ENCODE measurements around the gene SH3PXD2B.
A peak's percentile ranks its signal among the peaks of the same experiment; 100 is the strongest.

SH3PXD2B gene

DNA sequence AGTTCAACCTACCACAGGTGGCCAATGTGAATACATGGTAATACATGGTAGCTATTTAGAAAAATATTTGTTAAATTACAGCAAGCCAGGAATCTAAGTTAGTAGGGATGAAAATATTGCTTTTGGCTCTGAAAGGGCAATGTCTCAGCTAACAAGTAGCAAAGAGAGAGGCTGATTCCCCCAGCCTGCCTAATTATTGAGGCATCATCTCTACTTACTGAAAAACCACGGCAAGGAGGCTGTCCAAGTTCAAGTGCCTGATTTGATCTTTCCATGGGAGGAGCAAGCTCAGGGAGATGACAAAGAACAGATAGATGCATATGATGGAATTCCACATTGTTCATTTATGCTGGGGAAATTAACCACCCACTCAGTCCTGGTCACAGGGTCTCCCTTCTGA, 142.0 kb downstream of the SH3PXD2B start:
- no peaks in the 10 kb centered on the region for H3K27me3 ChIP-seq (ENCODE audit: insufficient read depth, low read length, poor library complexity)
- no peak overlapping the region for H4K8ac ChIP-seq (ENCODE audit: low read depth, low read length)
- no peaks in the 10 kb centered on the region for H3K79me1 ChIP-seq (ENCODE audit: low read length)
- H2BK15ac ChIP-seq (replicated peaks; ENCODE audit: low read depth), result no peak overlapping the region
- no peak overlapping the region for H3K56ac ChIP-seq (ENCODE audit: low read length)
- H3K4me1 ChIP-seq (ENCODE audit: control insufficient read depth, low read depth, low read length), result no peaks in the 10 kb centered on the region
- no peak overlapping the region for H2BK120ac ChIP-seq (ENCODE audit: low read depth, low read length)
- H2BK5ac ChIP-seq (ENCODE audit: low read length), result no peak overlapping the region
- no peak overlapping the region for H3K9ac ChIP-seq (ENCODE audit: low read length)
- no peak overlapping the region for H3K4me2 ChIP-seq (ENCODE audit: low read length)
- no peak overlapping the region for H3K18ac ChIP-seq (ENCODE audit: low read length)
- H3K27ac ChIP-seq (ENCODE audit: low read depth, low read length), result no peak overlapping the region
- no peak overlapping the region for H3K4ac ChIP-seq (ENCODE audit: low read depth, low read length)
- WGBS (ENCODE audit: extremely low coverage, insufficient coverage, low lambda C conversion rate), result no CpG with 5 or more reads among the region's 1 CpG
- H2AK5ac ChIP-seq (ENCODE audit: low read length), result no peak overlapping the region
- no peak for DNase-seq
- H3K36me3 ChIP-seq (ENCODE audit: control insufficient read depth, insufficient read depth, low read length), result no peaks in the 10 kb centered on the region
- H3K4me3 ChIP-seq (ENCODE audit: low read length), result no peak overlapping the region
- H3K23ac ChIP-seq (ENCODE audit: low read length), result no peak overlapping the region
- no peaks in the 10 kb centered on the region for H3K79me2 ChIP-seq (ENCODE audit: control insufficient read depth, insufficient read depth, low read length)
- no peak overlapping the region for H4K5ac ChIP-seq (ENCODE audit: low read length)

DNA sequence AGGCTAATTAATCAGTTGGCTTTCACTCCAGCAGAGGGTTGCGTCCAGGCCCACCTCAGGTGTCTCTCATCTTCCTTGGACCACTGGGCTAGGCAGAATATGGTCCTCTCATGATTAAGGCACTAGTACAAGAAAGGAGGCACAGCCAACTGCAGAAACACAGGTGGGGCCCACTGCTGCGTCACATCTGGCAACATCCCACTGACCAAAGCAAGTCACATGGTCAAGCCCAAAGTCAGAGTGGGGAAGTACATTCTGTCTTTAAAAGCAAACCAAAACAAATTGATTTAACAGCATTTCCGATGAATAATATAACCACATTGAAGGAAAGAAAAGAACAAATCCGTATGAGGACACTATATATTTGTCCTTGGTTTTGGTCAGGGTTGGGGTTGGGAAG, 142.7 kb downstream of the SH3PXD2B start:
- Histone ChIP-seq H4K8ac (ENCODE audit: low read depth, low read length) (no peak overlapping the region), H3K18ac (ENCODE audit: low read length) (no peak overlapping the region), H3K4ac (ENCODE audit: low read depth, low read length) (no peak overlapping the region), H3K4me2 (ENCODE audit: low read length) (no peak overlapping the region), H3K79me2 (ENCODE audit: control insufficient read depth, insufficient read depth, low read length) (no peaks in the 10 kb centered on the region), H3K23ac (ENCODE audit: low read length) (no peak overlapping the region), H3K56ac (ENCODE audit: low read length) (peak overlapping the region; percentile 7), H3K4me1 (ENCODE audit: control insufficient read depth, low read depth, low read length) (no peaks in the 10 kb centered on the region), H3K79me1 (ENCODE audit: low read length) (no peaks in the 10 kb centered on the region), H2AK5ac (ENCODE audit: low read length) (no peak overlapping the region), H3K4me3 (ENCODE audit: low read length) (no peak overlapping the region), H3K27ac (ENCODE audit: low read depth, low read length) (no peak overlapping the region), H3K27me3 (ENCODE audit: insufficient read depth, low read length, poor library complexity) (no peaks in the 10 kb centered on the region), H4K5ac (ENCODE audit: low read length) (no peak overlapping the region), H3K36me3 (ENCODE audit: control insufficient read depth, insufficient read depth, low read length) (no peaks in the 10 kb centered on the region), H2BK5ac (ENCODE audit: low read length) (no peak overlapping the region), H2BK120ac (ENCODE audit: low read depth, low read length) (no peak overlapping the region), H2BK15ac (replicated peaks; ENCODE audit: low read depth) (no peak overlapping the region), H3K9ac (ENCODE audit: low read length) (no peak overlapping the region)
- WGBS (ENCODE audit: extremely low coverage, insufficient coverage, low lambda C conversion rate), result no CpG with 5 or more reads among the region's 4 CpGs
- no peak for DNase-seq

DNA sequence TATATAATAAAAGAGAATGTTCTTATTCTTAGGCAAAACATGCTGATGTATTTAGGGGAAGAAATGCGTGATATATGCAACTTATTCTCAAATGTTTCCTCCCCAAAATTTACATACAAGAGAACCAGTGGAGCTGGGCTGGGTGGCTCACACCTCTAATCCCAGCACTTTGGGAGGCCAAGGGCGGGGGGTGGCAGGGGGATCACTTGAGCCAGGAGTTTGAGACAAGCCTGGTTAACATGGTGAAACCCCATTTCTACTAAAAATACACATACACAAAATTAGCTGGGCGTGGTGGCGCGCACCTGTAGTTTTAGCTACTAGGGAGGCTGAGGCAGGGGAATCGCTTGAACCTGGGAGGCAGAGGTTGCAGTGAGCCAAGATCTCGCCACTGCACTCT, 143.3 kb downstream of the SH3PXD2B start:
- no peak for DNase-seq
- WGBS (ENCODE audit: extremely low coverage, insufficient coverage, low lambda C conversion rate), result no CpG with 5 or more reads among the region's 7 CpGs

DNA sequence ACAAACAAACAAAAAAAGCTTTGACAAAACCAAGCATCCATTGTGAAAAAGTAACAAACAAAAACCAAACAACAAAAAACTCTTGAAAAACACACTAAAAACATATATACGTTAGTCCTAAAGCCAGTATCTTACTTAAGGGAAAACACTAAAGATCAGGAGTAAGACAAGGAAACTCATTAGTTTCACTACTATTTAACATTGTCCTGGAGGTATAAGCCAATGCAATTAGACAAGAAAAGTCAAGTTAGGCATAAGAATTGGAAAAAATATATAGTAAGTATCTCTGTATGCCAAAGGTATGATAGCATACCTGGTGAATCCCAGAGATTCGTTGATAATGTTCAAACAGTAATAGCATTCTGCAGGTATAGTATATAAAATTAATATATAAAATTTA, 148.9 kb downstream of the SH3PXD2B start:
- no peak overlapping the region for H2BK120ac ChIP-seq (ENCODE audit: low read depth, low read length)
- no peak overlapping the region for H3K4me2 ChIP-seq (ENCODE audit: low read length)
- no peak overlapping the region for H2BK5ac ChIP-seq (ENCODE audit: low read length)
- no peak overlapping the region for H3K4ac ChIP-seq (ENCODE audit: low read depth, low read length)
- H3K23ac ChIP-seq (ENCODE audit: low read length), result no peak overlapping the region
- no peak overlapping the region for H3K9ac ChIP-seq (ENCODE audit: low read length)
- no peaks in the 10 kb centered on the region for H3K4me1 ChIP-seq (ENCODE audit: control insufficient read depth, low read depth, low read length)
- no peaks in the 10 kb centered on the region for H3K79me2 ChIP-seq (ENCODE audit: control insufficient read depth, insufficient read depth, low read length)
- H3K56ac ChIP-seq (ENCODE audit: low read length), result no peak overlapping the region
- no peaks in the 10 kb centered on the region for H3K27me3 ChIP-seq (ENCODE audit: insufficient read depth, low read length, poor library complexity)
- no peak overlapping the region for H3K4me3 ChIP-seq (ENCODE audit: low read length)
- no peak overlapping the region for H2BK15ac ChIP-seq (replicated peaks; ENCODE audit: low read depth)
- no peak overlapping the region for H2AK5ac ChIP-seq (ENCODE audit: low read length)
- no peak overlapping the region for H3K18ac ChIP-seq (ENCODE audit: low read length)
- H3K27ac ChIP-seq (ENCODE audit: low read depth, low read length), result no peak overlapping the region
- H4K5ac ChIP-seq (ENCODE audit: low read length), result no peak overlapping the region
- no CpG with 5 or more reads among the region's 2 CpGs for WGBS (ENCODE audit: extremely low coverage, insufficient coverage, low lambda C conversion rate)
- no peaks in the 10 kb centered on the region for H3K36me3 ChIP-seq (ENCODE audit: control insufficient read depth, insufficient read depth, low read length)
- no peak for DNase-seq
- H4K8ac ChIP-seq (ENCODE audit: low read depth, low read length), result no peak overlapping the region
- no peaks in the 10 kb centered on the region for H3K79me1 ChIP-seq (ENCODE audit: low read length)

More for the DNA sequence above, 143.3 kb downstream of the SH3PXD2B start:
- Histone ChIP-seq H3K56ac (ENCODE audit: low read length) (no peak overlapping the region), H3K4ac (ENCODE audit: low read depth, low read length) (no peak overlapping the region), H4K5ac (ENCODE audit: low read length) (no peak overlapping the region), H3K4me2 (ENCODE audit: low read length) (no peak overlapping the region), H2AK5ac (ENCODE audit: low read length) (no peak overlapping the region), H3K9ac (ENCODE audit: low read length) (no peak overlapping the region), H2BK5ac (ENCODE audit: low read length) (no peak overlapping the region), H3K27me3 (ENCODE audit: insufficient read depth, low read length, poor library complexity) (no peaks in the 10 kb centered on the region), H4K8ac (ENCODE audit: low read depth, low read length) (no peak overlapping the region), H3K18ac (ENCODE audit: low read length) (no peak overlapping the region), H3K79me1 (ENCODE audit: low read length) (no peaks in the 10 kb centered on the region), H3K4me1 (ENCODE audit: control insufficient read depth, low read depth, low read length) (no peaks in the 10 kb centered on the region), H3K4me3 (ENCODE audit: low read length) (no peak overlapping the region), H3K36me3 (ENCODE audit: control insufficient read depth, insufficient read depth, low read length) (no peaks in the 10 kb centered on the region), H2BK15ac (replicated peaks; ENCODE audit: low read depth) (no peak overlapping the region), H2BK120ac (ENCODE audit: low read depth, low read length) (no peak overlapping the region), H3K27ac (ENCODE audit: low read depth, low read length) (no peak overlapping the region), H3K23ac (ENCODE audit: low read length) (no peak overlapping the region), H3K79me2 (ENCODE audit: control insufficient read depth, insufficient read depth, low read length) (no peaks in the 10 kb centered on the region)

DNA sequence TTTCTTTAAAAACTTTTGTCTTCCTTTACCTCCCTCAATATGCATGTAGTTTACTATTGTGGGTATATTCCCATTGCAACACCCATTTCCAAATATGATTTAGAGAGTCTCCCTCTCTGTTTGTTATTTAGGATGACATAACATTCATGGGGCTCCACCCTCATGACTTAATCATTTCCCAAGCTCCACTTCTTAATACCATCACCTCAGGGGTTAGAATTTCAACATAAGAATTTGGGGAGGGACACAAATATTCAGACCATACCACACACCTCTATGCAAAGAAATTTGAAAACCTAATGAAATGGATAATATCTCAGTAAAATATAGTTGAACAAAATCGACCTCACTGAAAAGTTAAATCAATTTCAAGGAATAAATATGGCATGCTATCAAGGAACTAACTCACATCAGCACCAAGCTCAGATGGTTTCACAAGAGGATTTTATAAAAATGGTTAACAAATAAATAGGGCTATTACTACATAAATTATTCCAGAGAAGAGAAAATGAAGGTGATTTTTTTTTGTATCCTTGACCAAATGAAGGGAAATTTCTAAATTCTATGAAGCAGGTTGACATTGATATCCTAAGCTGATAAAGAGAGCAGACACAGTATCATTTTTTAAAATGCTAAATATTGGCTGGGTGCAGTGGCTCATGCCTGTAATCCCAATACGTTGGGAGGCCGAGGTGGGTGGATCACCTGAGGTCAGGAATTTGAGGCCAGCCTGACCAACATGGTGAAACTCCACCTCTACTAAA, 150.6 kb downstream of the SH3PXD2B start:
- Histone ChIP-seq H3K4ac (ENCODE audit: low read depth, low read length) (no peak overlapping the region), H3K27ac (ENCODE audit: low read depth, low read length) (no peak overlapping the region), H3K23ac (ENCODE audit: low read length) (no peak overlapping the region), H4K5ac (ENCODE audit: low read length) (no peak overlapping the region), H3K56ac (ENCODE audit: low read length) (no peak overlapping the region), H4K8ac (ENCODE audit: low read depth, low read length) (no peak overlapping the region), H3K4me3 (ENCODE audit: low read length) (no peak overlapping the region), H2BK15ac (replicated peaks; ENCODE audit: low read depth) (no peak overlapping the region), H3K27me3 (ENCODE audit: insufficient read depth, low read length, poor library complexity) (no peaks in the 10 kb centered on the region), H2BK120ac (ENCODE audit: low read depth, low read length) (no peak overlapping the region), H3K9ac (ENCODE audit: low read length) (no peak overlapping the region), H3K79me1 (ENCODE audit: low read length) (no peaks in the 10 kb centered on the region), H2AK5ac (ENCODE audit: low read length) (no peak overlapping the region), H3K18ac (ENCODE audit: low read length) (no peak overlapping the region), H3K36me3 (ENCODE audit: control insufficient read depth, insufficient read depth, low read length) (no peaks in the 10 kb centered on the region), H3K4me2 (ENCODE audit: low read length) (no peak overlapping the region), H3K79me2 (ENCODE audit: control insufficient read depth, insufficient read depth, low read length) (no peaks in the 10 kb centered on the region), H2BK5ac (ENCODE audit: low read length) (no peak overlapping the region), H3K4me1 (ENCODE audit: control insufficient read depth, low read depth, low read length) (no peaks in the 10 kb centered on the region)
- DNase-seq, result peak; percentile 28
- no CpG with 5 or more reads among the region's 3 CpGs for WGBS (ENCODE audit: extremely low coverage, insufficient coverage, low lambda C conversion rate)

DNA sequence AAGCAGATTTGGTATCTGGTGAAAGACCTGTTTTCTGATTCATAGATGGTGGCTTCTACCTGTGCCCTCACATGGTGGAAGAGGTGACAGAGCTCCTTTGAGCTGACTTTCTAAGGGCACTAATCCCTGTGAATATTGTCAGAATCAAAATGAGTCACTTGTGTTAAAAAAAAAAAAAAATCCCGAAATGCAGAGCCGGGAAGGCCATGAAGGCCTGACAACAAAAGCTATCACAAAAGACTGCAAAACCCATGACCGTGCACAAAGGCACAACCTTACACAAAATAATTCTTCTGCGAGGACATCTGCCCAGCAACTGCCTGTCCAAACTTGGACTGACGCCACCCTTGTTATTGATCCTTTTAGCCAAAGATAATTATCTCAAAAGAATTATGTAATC, 151.2 kb downstream of the SH3PXD2B start:
- no peak overlapping the region for H3K4ac ChIP-seq (ENCODE audit: low read depth, low read length)
- H3K9ac ChIP-seq (ENCODE audit: low read length), result no peak overlapping the region
- no peak overlapping the region for H3K4me2 ChIP-seq (ENCODE audit: low read length)
- DNase-seq, result peak; percentile 23
- no peak overlapping the region for H3K27ac ChIP-seq (ENCODE audit: low read depth, low read length)
- H4K5ac ChIP-seq (ENCODE audit: low read length), result no peak overlapping the region
- H3K79me1 ChIP-seq (ENCODE audit: low read length), result no peaks in the 10 kb centered on the region
- H2BK15ac ChIP-seq (replicated peaks; ENCODE audit: low read depth), result no peak overlapping the region
- H2BK120ac ChIP-seq (ENCODE audit: low read depth, low read length), result no peak overlapping the region
- no peak overlapping the region for H3K18ac ChIP-seq (ENCODE audit: low read length)
- H3K27me3 ChIP-seq (ENCODE audit: insufficient read depth, low read length, poor library complexity), result no peaks in the 10 kb centered on the region
- no peak overlapping the region for H3K23ac ChIP-seq (ENCODE audit: low read length)
- no peaks in the 10 kb centered on the region for H3K4me1 ChIP-seq (ENCODE audit: control insufficient read depth, low read depth, low read length)
- H3K79me2 ChIP-seq (ENCODE audit: control insufficient read depth, insufficient read depth, low read length), result no peaks in the 10 kb centered on the region
- H2BK5ac ChIP-seq (ENCODE audit: low read length), result no peak overlapping the region
- no peak overlapping the region for H4K8ac ChIP-seq (ENCODE audit: low read depth, low read length)
- no peaks in the 10 kb centered on the region for H3K36me3 ChIP-seq (ENCODE audit: control insufficient read depth, insufficient read depth, low read length)
- H3K4me3 ChIP-seq (ENCODE audit: low read length), result no peak overlapping the region
- no peak overlapping the region for H3K56ac ChIP-seq (ENCODE audit: low read length)
- WGBS (ENCODE audit: extremely low coverage, insufficient coverage, low lambda C conversion rate), result no CpG with 5 or more reads among the region's 5 CpGs
- H2AK5ac ChIP-seq (ENCODE audit: low read length), result no peak overlapping the region
